ENCODE data around the gene RNF38. TPM values are rescaled to one million over a fixed set of nuclear protein-coding genes. Genes with fewer than 3 reads are reported as not detected.
A peak's percentile ranks its signal among the peaks of the same experiment; 100 is the strongest.

Gene RNF38
- total RNA-seq, 3 donors from 2014 or later (not counting 1 experiment from before 2014, with no cell fraction given), result 70.9 to 90.0 (median 76.5) TPM

GRCh38 chr9:36364577-36364976 lies 35.5 kb downstream of the RNF38 start:
- peaks cover 13% of the 10 kb centered on the region for H3K36me3 Mint-ChIP-seq

GRCh38 chr9:36363448-36363847 lies 36.6 kb downstream of the RNF38 start:
- peaks cover 36% of the 10 kb centered on the region for H3K36me3 ChIP-seq (ENCODE audit: control insufficient read depth, insufficient read depth, low read length)
- no peaks in the 10 kb centered on the region for H3K9me3 ChIP-seq (ENCODE audit: control insufficient read depth, insufficient read depth, low read length)
- no peak overlapping the region for H3K4me3 ChIP-seq (ENCODE audit: low read length)
- intact Hi-C loops (cut with micrococcal nuclease), result no loop called here
- no peak overlapping the region for H3K27ac ChIP-seq (ENCODE audit: low read length)
- Mint-ChIP-seq H3K27ac (peak overlapping the region in 1 of 2 donors; percentile 8), H3K27me3 (ENCODE audit: low read depth in 2 of 2) (no peaks in the 10 kb centered on the region), H3K36me3 (peaks cover 2% of the 10 kb centered on the region), H3K4me3 (no peak overlapping the region), H3K9me3 (no peaks in the 10 kb centered on the region), H3K4me1 (peaks cover 0 to 4% of the 10 kb centered on the region in 2 donors)
- H3K4me1 ChIP-seq (ENCODE audit: control insufficient read depth, insufficient read depth, low read length), result no peaks in the 10 kb centered on the region
- DNase-seq (no peak), ATAC-seq (no peak)
- no peaks in the 10 kb centered on the region for H3K27me3 ChIP-seq (ENCODE audit: control insufficient read depth, insufficient read depth, low read length)
- TF ChIP-seq CTCF (IDR thresholded peaks at IDR 0.05), result no peak
- WGBS (ENCODE audit: insufficient coverage), result 100% methylated on average over 1 of the region's 3 CpGs

More at GRCh38 chr9:36364577-36364976, 35.5 kb downstream of the RNF38 start:
- 96% methylated on average over 1 of the region's 1 CpG for WGBS (ENCODE audit: insufficient coverage)
- no peak for TF ChIP-seq CTCF (IDR thresholded peaks at IDR 0.05)
- H3K4me3 ChIP-seq (ENCODE audit: low read length), result no peak overlapping the region
- no peaks in the 10 kb centered on the region for H3K4me1 ChIP-seq (ENCODE audit: control insufficient read depth, insufficient read depth, low read length)
- H3K36me3 ChIP-seq (ENCODE audit: control insufficient read depth, insufficient read depth, low read length), result peaks cover 45% of the 10 kb centered on the region
- no peaks in the 10 kb centered on the region for H3K9me3 Mint-ChIP-seq
- H3K27me3 ChIP-seq (ENCODE audit: control insufficient read depth, insufficient read depth, low read length), result no peaks in the 10 kb centered on the region
- H3K4me3 Mint-ChIP-seq, result no peak overlapping the region
- H3K4me1 Mint-ChIP-seq, result peaks cover 0 to 3% of the 10 kb centered on the region in 2 donors
- ATAC-seq (no peak), DNase-seq (no peak)
- no peaks in the 10 kb centered on the region for H3K27me3 Mint-ChIP-seq (ENCODE audit: low read depth in 2 of 2)
- intact Hi-C loops (cut with micrococcal nuclease), result no loop called here
- no peak overlapping the region for H3K27ac ChIP-seq (ENCODE audit: low read length)
- no peak overlapping the region for H3K27ac Mint-ChIP-seq
- H3K9me3 ChIP-seq (ENCODE audit: control insufficient read depth, insufficient read depth, low read length), result no peaks in the 10 kb centered on the region

- peak overlapping the region in 1 of 2 donors; percentile 57 for H3K27ac Mint-ChIP-seq
- intact Hi-C loops (cut with micrococcal nuclease), result no loop called here
Measured at GRCh38 chr9:36358486-36358885, 41.6 kb downstream of the RNF38 start.

More at GRCh38 chr9:36358486-36358885, 41.6 kb downstream of the RNF38 start:
- ATAC-seq, result no peak
- no peaks in the 10 kb centered on the region for H3K9me3 ChIP-seq (ENCODE audit: control insufficient read depth, insufficient read depth, low read length)
- peaks cover 4 to 10% of the 10 kb centered on the region in 2 donors for H3K4me1 Mint-ChIP-seq
- no peaks in the 10 kb centered on the region for H3K4me1 ChIP-seq (ENCODE audit: control insufficient read depth, insufficient read depth, low read length)
- no peaks in the 10 kb centered on the region for H3K27me3 Mint-ChIP-seq (ENCODE audit: low read depth in 2 of 2)
- no peaks in the 10 kb centered on the region for H3K36me3 Mint-ChIP-seq
- H3K36me3 ChIP-seq (ENCODE audit: control insufficient read depth, insufficient read depth, low read length), result peaks cover 43% of the 10 kb centered on the region
- no peak for TF ChIP-seq CTCF (IDR thresholded peaks at IDR 0.05)
- H3K4me3 ChIP-seq (ENCODE audit: low read length), result no peak overlapping the region
- DNase-seq, result no peak
- 91% methylated on average over 4 of the region's 5 CpGs for WGBS (ENCODE audit: insufficient coverage)
- no peaks in the 10 kb centered on the region for H3K9me3 Mint-ChIP-seq
- no peak overlapping the region for H3K27ac ChIP-seq (ENCODE audit: low read length)
- H3K27me3 ChIP-seq (ENCODE audit: control insufficient read depth, insufficient read depth, low read length), result no peaks in the 10 kb centered on the region
- H3K4me3 Mint-ChIP-seq, result no peak overlapping the region

All from natural killer cell (primary cell).